Measurements from ENCODE around the gene PSMD7. TPM values are rescaled to one million over a fixed set of nuclear protein-coding genes. Genes with fewer than 3 reads are reported as not detected.

Gene PSMD7
- total and polyA plus RNA-seq, 10 of the 15 experiments (the other 5 are each of a cell fraction or from before 2014, with no cell fraction given): 64.3 to 199 (median 100) TPM

DNA sequence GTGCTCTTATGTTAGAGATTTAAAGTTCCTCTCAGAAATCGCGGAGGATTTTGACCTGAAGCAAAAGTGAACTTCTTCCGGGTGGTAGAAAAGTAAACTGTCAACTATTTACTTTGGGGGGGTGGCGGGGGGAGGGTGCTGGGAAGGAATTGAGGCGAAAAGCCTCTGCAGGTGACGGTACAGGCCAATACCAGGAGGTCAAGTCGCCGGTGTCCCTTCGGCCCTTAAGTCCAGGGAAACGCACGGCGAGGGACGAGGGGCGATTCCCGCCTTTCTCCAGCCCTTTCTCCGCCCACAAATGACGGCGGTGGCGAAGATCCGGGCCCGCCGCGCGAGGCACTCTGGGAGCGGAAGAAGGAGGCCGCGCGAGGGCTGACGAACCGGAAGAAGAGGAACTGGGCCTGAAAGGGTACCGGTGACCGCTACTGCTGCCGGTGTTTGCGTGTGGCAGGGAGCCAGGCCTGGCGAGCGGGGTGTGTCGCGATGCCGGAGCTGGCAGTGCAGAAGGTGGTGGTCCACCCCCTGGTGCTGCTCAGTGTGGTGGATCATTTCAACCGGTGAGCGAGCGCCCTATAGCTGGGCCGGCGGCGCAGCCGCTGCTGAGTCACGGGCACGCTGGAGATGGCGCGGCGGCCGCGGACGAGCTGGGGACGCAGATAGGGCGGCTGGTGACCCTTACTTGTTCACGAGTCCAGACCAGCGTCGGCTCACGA lies at the start of gene PSMD7 (continued):
- peak; percentile 86 for TF ChIP-seq ZNF687 (IDR thresholded peaks at IDR 0.05)
- 0 out of 2 replicates have a peak, but pooled peaks have one; percentile 72 for TF ChIP-seq CBX5 (IDR thresholded peaks at IDR 0.05; ENCODE audit: low read depth)
- peak; percentile 21 for TF ChIP-seq SP1 (IDR thresholded peaks at IDR 0.05; ENCODE audit: low read depth, low read length)
- no peak for TF ChIP-seq SREBF2 (IDR thresholded peaks at IDR 0.05; ENCODE audit: low read length)
- peak; percentile 72 for TF ChIP-seq SPI1 (IDR thresholded peaks at IDR 0.05; ENCODE audit: borderline replicate concordance, insufficient read depth, low read depth, low read length)
- TF ChIP-seq RFX5 (IDR thresholded peaks at IDR 0.05; ENCODE audit: low read depth, low read length): 0 out of 2 replicates have a peak, but pooled peaks have one; percentile 18
- 0 out of 2 replicates have a peak, but pooled peaks have one; percentile 28 for TF ChIP-seq NR2F1 (conservative IDR thresholded peaks at IDR 0.05)
- no peak for TF ChIP-seq TCF12 (IDR thresholded peaks at IDR 0.05; ENCODE audit: low read depth, low read length)
- TF ChIP-seq ZBTB40 (IDR thresholded peaks at IDR 0.05; ENCODE audit: borderline replicate concordance): peak; percentile 93
- TF ChIP-seq PAX5 (IDR thresholded peaks at IDR 0.05; ENCODE audit: borderline replicate concordance, low read depth, low read length): peak; percentile 67; the same call in 1 of the 2 replicates
- peak; percentile 38; the same call in 1 of the 2 replicates for TF ChIP-seq YY1 (IDR thresholded peaks at IDR 0.05; ENCODE audit: low read depth, low read length)
- TF ChIP-seq SMAD5 (IDR thresholded peaks at IDR 0.05; ENCODE audit: low read depth): no peak; the same call in 1 of the 2 replicates
- peak; percentile 61; the same call in 1 of the 2 replicates for TF ChIP-seq LARP7 (IDR thresholded peaks at IDR 0.05)
- TF ChIP-seq ELK1 (IDR thresholded peaks at IDR 0.05; ENCODE audit: low read depth, low read length): no peak; the same call in none of the 2 replicates
- TF ChIP-seq WRNIP1 (IDR thresholded peaks at IDR 0.05; ENCODE audit: borderline replicate concordance, low read depth, low read length): no peak
- TF ChIP-seq HSF1 (IDR thresholded peaks at IDR 0.05; ENCODE audit: low read depth, low read length): no peak
- TF ChIP-seq TCF7 (IDR thresholded peaks at IDR 0.05; ENCODE audit: borderline replicate concordance): no peak
- peak; percentile 79 for TF ChIP-seq MXI1 (IDR thresholded peaks at IDR 0.05; ENCODE audit: low read depth, low read length)
- TF ChIP-seq TARDBP (IDR thresholded peaks at IDR 0.05; ENCODE audit: borderline replicate concordance): 0 out of 2 replicates have a peak, but pooled peaks have one; percentile 67
- TF ChIP-seq ZNF207 (IDR thresholded peaks at IDR 0.05; ENCODE audit: borderline replicate concordance): peak; percentile 57; the same call in 1 of the 2 replicates
